GM13976 (cell line): ENCODE data around the gene LCN2.

ENCODE experiments used
- DNase-seq: peaks from one replicate; pipeline ENCODE4 v3.0.0; 2012; ENCODE audit warnings: low spot score
- CTCF ChIP-seq: IDR thresholded peaks from 2 replicates; pipeline ENCODE4 v1.5.1; 2012; ENCODE audit warnings: borderline replicate concordance, mild to moderate bottlenecking; ENCODE audit not compliant: insufficient read depth; ENCODE audit errors: extremely low read depth, missing control alignments, control extremely low read depth
- in situ Hi-C: fragments of 300-500 bp; cut with MboI; formaldehyde crosslinking; loops from one replicate; pipeline ENCODE4 v1.12.0; 2022; ENCODE audit warnings: low sequenced_read_pairs, mixed read lengths, inconsistent platforms; ENCODE audit not compliant: unreplicated experiment

Gene LCN2

GRCh38 chr9:128159522-128159783 is 10.2 kb downstream of the LCN2 start:
- no peak for TF ChIP-seq CTCF
- peak; percentile 68 for DNase-seq
- in situ Hi-C loops, result no loop called here

GRCh38 chr9:128159784-128160602 is 10.7 kb downstream of the LCN2 start, which contains the start of gene BBLN:
TSS of gene BBLN (plus strand) at chr9:128160265. CDS start at chr9:128160408, 143 bp downstream.
- in situ Hi-C loops, result no loop called here
- DNase-seq, result peak; percentile 100
- no peak for TF ChIP-seq CTCF

- in situ Hi-C loops, result no loop called here
- peak; percentile 76 for DNase-seq
- no peak for TF ChIP-seq CTCF
These were observed 11.3 kb downstream of the LCN2 start for GRCh38 chr9:128160603-128160987.

GRCh38 chr9:128161215-128161902 is 12.1 kb downstream of the LCN2 start:
- in situ Hi-C loops, result no loop called here
- DNase-seq, result no peak
- TF ChIP-seq CTCF, result no peak

GRCh38 chr9:128162215-128163026 is 13.2 kb downstream of the LCN2 start:
- TF ChIP-seq CTCF, result no peak
- DNase-seq, result no peak
- in situ Hi-C loops, result no loop called here

- no peak for TF ChIP-seq CTCF
- in situ Hi-C loops, result no loop called here
- DNase-seq, result no peak
These were observed 13.8 kb downstream of the LCN2 start for GRCh38 chr9:128163027-128163515.
